Measurements from ENCODE around the gene FBLN7.
A peak's percentile ranks its signal among the peaks of the same experiment; 100 is the strongest.
"Not testable (repeated sequence)": the region's sequence is repeated elsewhere in the genome, so short reads cannot be mapped to it uniquely, and the experiment has no call there.

FBLN7 gene

GRCh38 chr2:112184121-112184520 lies 45.9 kb downstream of the FBLN7 start:
- DNase-seq (ENCODE audit: low read depth in 3 of 3), result no peak

DNA sequence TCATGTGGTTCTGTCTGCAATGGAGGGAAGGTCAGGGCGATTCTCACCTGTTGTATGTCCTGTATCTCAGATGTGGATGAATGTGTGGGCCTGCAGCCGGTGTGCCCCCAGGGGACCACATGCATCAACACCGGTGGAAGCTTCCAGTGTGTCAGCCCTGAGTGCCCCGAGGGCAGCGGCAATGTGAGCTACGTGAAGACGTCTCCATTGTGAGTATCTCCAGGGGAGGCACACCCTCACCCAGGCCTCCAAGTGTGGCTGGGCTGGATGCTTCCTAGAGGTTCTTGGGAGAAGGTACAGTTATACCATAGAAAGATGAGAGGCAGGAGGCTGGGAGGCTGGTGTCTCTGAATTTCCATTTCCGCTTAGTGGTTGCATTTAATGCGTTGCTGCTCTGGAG lies 46.9 kb downstream of the FBLN7 start:
- DNase-seq (ENCODE audit: low read depth in 3 of 3), result no peak

GRCh38 chr2:112187046-112187715 lies 49.0 kb downstream of the FBLN7 start:
- DNase-seq (ENCODE audit: low read depth in 3 of 3), result no peak

DNA sequence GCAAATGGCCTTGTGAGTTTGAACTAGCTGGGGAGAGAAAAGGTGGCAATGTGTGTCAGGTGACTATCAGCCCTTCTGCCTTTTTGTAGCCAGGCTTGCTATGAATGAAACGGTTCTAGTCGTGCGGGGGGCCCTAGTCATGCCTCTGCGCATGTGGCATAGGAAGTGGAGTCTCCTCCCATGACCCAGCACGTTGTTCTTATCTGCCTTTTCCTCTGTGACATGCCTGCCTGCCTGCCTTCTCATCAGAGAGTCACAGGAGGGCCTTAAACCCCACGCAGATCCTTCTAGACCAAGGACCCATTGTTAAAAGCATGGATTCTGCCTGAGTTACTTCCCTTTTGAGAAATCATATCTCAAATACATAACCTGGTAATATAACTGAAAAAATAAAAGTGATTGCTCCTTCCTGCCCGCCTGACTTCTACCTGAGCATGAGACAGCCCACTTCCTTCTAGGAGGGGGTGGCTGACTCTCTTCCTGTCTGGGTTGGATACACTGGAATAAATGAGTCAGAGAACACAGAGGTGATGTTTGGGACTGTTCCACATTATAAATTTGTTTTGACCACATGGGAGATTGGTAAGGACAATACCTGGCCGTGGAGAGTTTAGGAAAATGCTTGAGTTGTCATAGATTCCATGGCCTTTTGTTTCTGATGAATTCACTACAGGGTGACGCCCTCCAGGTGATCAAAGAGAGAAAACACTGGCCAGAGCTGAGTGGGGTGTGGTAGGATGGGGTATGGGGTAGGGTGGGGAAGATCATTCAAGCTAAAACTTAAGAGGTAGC lies 49.8 kb downstream of the FBLN7 start:
- peak; percentile 51 to 71 (median 63) for DNase-seq (ENCODE audit: low read depth in 3 of 3)

DNA sequence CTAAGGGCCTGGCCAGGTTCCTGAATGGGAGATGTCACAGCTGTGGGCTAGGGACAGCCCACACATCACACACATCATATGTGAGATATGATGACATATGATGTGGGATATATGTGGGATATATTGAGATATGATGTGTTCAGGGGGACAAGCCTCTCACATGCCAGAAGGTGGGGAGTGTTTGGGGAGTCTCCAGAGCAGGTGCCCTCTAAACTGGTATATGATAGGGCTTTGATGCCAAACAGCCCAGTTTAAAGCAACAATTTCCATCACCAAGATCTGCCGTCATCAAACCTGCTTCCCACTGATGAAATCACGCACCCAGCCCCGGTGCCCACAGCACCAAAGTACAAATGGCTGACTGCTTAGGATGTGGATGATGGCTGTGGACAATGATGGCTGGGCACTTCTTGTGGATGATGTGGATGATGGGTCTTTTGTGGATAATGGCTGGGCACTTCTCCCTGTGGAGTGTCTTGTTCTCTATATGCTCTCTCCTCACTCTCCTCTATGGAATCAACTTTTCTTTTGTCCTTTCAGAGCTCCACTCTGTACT lies 50.9 kb downstream of the FBLN7 start:
- DNase-seq (ENCODE audit: low read depth in 3 of 3), result no peak

DNA sequence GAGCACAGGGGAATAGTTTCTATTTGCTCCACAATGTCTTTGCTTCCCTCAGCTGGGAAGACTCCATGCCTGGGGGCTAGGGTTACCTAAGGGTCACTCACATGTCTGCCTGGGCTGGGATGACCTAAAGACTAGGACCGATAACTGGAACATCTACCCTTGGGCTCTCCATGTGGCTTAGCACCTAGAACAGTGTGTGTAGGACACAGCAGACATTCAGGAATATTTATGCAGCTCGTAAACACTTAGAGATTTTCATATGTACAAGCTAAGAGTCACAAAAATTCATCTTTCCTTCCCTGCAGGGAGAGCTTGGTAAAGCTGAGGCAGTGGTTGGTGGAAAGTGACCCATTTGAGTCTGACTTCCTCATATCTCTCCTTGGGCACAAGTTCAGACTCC lies 55.8 kb downstream of the FBLN7 start:
- DNase-seq (ENCODE audit: low read depth in 3 of 3), result no peak

DNA sequence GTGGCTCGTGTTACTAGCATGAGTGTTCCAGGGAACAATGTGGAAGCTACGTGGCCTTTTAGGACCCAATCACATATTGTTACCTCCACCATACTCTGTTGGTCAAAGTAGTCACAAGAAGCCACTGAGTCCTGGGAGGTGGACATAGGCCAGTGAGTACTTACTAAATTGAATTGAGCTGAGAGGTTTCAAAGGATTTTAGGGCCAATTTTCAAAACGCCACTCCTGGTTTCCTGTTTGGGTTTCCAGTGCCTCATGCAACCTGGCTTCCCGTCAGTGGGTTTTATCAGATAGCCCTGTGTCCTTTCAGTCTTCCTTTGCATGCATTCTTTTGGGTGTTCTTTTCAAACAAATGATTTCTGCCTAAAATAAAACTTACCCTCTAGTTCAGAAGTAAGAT lies 56.3 kb downstream of the FBLN7 start:
- no peak for DNase-seq (ENCODE audit: low read depth in 3 of 3)

DNA sequence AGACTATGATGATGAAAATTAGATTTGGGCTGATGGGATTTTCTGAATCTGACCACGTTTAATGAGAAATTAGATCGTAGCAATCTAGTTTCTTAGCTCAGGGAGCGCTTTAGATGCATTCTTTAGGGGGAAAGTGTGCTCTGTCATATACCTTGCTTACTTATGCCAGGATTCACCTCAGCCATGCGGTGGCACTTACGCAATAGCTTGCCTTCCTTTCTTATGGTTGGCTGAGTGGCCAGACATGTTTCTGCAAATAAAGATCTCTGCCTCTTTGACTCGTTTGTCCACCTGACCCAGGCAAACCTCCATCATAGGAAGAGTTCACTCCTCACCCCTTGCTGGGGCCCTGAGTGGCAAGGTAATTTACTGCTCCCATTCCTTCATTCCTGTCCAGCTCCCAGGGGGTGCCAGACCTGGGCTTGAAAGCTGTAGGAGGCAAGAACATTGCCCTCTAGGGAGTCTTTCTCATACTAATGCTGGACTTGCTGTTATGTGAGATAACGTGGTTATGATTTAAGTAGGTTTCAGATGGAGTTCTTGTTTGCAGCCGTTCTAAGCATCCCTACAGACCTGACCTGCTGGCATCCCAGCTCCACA lies 57.1 kb downstream of the FBLN7 start:
- DNase-seq (ENCODE audit: low read depth in 3 of 3), result no peak

- DNase-seq (ENCODE audit: low read depth in 3 of 3), result no peak
These were observed 57.8 kb downstream of the FBLN7 start for GRCh38 chr2:112195950-112196349.

- no peak for DNase-seq (ENCODE audit: low read depth in 3 of 3)
These were observed 59.7 kb downstream of the FBLN7 start for GRCh38 chr2:112197868-112198267.

GRCh38 chr2:112198780-112199179 lies 60.6 kb downstream of the FBLN7 start:
- DNase-seq (ENCODE audit: low read depth in 3 of 3), result no peak

DNA sequence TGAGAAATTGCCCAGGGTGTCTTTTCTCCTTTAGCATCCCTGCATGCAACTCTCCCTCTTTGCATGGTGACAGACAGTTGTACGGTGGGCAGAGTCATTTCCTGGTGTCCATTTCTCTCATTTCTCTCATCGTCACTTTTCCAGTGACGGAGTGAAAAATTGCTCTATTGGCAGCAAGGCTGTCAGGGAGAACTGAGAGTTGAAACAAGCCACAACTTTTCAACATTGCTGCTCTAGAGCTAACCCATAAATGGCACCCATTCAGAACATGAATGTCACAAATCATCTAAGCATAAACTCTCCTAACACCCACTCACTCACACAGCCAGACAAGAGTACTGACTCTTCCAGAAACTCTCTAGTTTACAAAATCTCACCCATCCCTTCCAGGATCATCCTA lies 61.0 kb downstream of the FBLN7 start:
- DNase-seq (ENCODE audit: low read depth in 3 of 3), result no peak

DNA sequence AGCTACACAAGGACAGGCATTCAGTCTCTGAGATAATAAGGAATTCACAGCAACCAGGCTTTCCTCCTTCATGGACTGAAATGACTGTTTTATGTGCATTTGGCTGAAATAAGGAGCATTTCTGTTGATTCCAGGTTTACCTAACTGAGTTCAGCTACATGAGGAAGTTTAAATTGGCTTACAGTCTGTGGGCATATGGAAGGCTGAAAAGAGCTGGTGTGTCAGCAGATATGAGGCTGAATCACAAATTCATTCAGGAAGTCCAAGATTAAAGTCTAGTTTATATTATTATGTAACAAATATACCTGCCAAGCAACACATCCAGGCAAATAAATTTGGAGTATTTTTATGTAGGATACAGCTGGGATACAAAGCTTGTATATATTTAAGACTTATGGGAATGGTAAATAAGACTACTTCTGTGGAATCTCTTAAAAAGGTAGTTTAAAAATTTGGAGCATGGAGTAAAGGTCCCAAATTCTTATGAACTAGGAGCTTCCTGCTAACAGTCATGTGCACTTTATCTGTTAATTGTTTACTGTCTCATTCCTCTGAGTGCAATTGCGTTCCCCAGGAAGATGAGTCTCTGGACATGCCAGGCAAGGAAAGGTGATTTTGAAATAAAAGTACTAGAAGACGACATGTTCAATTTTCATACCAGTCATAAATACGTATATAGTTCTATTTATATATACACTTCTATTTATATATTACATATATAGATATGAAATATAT lies 63.7 kb downstream of the FBLN7 start:
- DNase-seq (ENCODE audit: low read depth in 3 of 3), result no peak

DNA sequence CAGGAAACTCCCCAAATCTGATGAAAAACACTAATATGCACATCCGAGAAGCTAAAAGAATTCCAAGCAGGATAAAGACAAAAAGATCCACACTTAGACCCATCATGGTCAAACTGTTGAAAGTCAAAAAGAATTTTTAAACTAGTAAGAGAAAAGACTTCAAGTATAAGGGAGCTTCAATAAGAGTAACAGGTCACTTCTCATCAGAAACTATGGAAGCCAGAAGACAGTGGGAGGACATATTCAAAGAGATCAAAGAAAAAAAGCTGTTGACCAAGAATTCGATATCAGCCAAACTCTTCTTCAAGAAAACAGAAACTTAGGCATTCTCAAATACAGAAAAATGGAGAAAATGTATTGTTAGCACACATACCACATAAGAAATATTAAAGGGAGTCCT lies 66.2 kb downstream of the FBLN7 start:
- no peak for DNase-seq (ENCODE audit: low read depth in 3 of 3)

GRCh38 chr2:112207905-112208304 lies 69.7 kb downstream of the FBLN7 start:
- DNase-seq (ENCODE audit: low read depth in 3 of 3), result not testable (repeated sequence)

DNA sequence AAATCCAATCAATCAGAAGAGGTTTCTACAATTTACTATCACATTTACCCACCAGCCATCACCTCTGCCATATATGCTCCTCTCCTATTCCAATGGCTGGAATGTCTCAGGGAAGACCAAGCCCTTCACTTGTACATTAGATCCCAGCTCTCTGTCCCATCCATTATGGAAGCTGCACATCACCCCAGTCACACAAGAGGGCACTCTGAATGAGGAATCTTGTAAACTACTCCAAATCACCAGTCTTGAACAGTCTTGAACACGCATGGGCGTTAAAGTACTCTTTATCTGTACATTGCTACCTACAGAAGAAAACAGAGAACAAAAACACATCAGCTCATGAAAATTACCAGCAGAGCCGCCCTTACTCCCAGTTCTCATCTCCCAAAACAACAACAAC lies 78.0 kb downstream of the FBLN7 start:
- DNase-seq (ENCODE audit: low read depth in 3 of 3), result no peak

- no peak for DNase-seq (ENCODE audit: low read depth in 3 of 3)
These were observed 79.7 kb downstream of the FBLN7 start for GRCh38 chr2:112217854-112218253.

GRCh38 chr2:112220186-112220585 lies 82.0 kb downstream of the FBLN7 start:
- DNase-seq (ENCODE audit: low read depth in 3 of 3), result no peak

DNA sequence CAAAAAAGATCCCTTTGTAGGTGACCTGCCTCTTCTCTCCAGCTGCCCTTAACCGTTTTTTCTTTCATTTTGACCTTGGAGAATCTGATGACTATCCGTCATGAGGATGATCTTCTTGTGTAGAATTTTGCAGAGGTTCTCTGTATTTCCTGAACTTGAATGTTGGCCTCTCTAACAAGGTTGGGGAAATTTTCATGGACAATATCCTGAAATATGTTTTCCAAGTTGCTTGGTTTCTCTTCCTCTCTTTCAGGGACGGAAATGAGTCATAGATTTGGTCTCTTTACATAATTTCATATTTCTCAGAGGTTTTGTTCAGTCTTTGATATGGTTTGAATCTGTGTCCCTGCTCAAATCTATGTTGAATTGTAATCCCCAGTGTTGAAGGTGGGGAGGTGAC lies 82.6 kb downstream of the FBLN7 start:
- no peak for DNase-seq (ENCODE audit: low read depth in 3 of 3)

GRCh38 chr2:112229348-112229747 lies 91.2 kb downstream of the FBLN7 start:
- DNase-seq (ENCODE audit: low read depth in 3 of 3), result no peak

GRCh38 chr2:112230371-112230770 lies 92.2 kb downstream of the FBLN7 start:
- DNase-seq (ENCODE audit: low read depth in 3 of 3), result no peak
